NCI-H524 (cell line): ENCODE results near the gene GPC6.

ENCODE experiments used
- DNase-seq, 2 experiments: peaks; one replicate each; lab custom pipeline; 2025; lab: John Stamatoyannopoulos, UW

GPC6 gene

GRCh38 chr13:94243551-94243950 lies 1016.9 kb downstream of the GPC6 start:
- no peak for DNase-seq

- DNase-seq: no peak
These were observed 1019.9 kb downstream of the GPC6 start for GRCh38 chr13:94246495-94246894.

- no peak for DNase-seq
These were observed 1021.3 kb downstream of the GPC6 start for GRCh38 chr13:94247890-94248289.

- DNase-seq: peak in 1 of 2 experiments; percentile 5
These were observed 1022.0 kb downstream of the GPC6 start for GRCh38 chr13:94248454-94249228.

- DNase-seq: no peak
These were observed 1022.9 kb downstream of the GPC6 start for GRCh38 chr13:94249512-94249911.

- DNase-seq: no peak
These were observed 1025.4 kb downstream of the GPC6 start for GRCh38 chr13:94251831-94252608.

GRCh38 chr13:94254737-94255136 lies 1028.1 kb downstream of the GPC6 start:
- DNase-seq: no peak

GRCh38 chr13:94256721-94257120 lies 1030.1 kb downstream of the GPC6 start:
- DNase-seq: no peak

GRCh38 chr13:94259984-94260383 lies 1033.4 kb downstream of the GPC6 start:
- no peak for DNase-seq

GRCh38 chr13:94261163-94261562 lies 1034.6 kb downstream of the GPC6 start:
- no peak for DNase-seq

GRCh38 chr13:94263038-94263437 lies 1036.4 kb downstream of the GPC6 start:
- DNase-seq: no peak

GRCh38 chr13:94267581-94268366 lies 1041.2 kb downstream of the GPC6 start:
- DNase-seq: no peak

- DNase-seq: no peak
These were observed 1042.1 kb downstream of the GPC6 start for GRCh38 chr13:94268661-94269060.

- no peak for DNase-seq
These were observed 1043.0 kb downstream of the GPC6 start for GRCh38 chr13:94269557-94269956.

- DNase-seq: no peak
These were observed 1043.9 kb downstream of the GPC6 start for GRCh38 chr13:94270556-94270955.

- no peak for DNase-seq
These were observed 1045.4 kb downstream of the GPC6 start for GRCh38 chr13:94272038-94272437.

GRCh38 chr13:94280349-94280748 lies 1053.7 kb downstream of the GPC6 start:
- no peak for DNase-seq

- DNase-seq: no peak
These were observed 1054.2 kb downstream of the GPC6 start for GRCh38 chr13:94280845-94281244.

GRCh38 chr13:94286581-94286980 lies 1060.0 kb downstream of the GPC6 start:
- DNase-seq: no peak

GRCh38 chr13:94291631-94292322 lies 1065.2 kb downstream of the GPC6 start:
- no peak for DNase-seq

- no peak for DNase-seq
These were observed 1065.7 kb downstream of the GPC6 start for GRCh38 chr13:94292323-94292640.

- no peak for DNase-seq
These were observed 1069.9 kb downstream of the GPC6 start for GRCh38 chr13:94296471-94296870.
